ENCODE measurements around the gene UCK1.
A peak's percentile ranks its signal among the peaks of the same experiment; 100 is the strongest.
"Not testable (repeated sequence)": the region's sequence is repeated elsewhere in the genome, so short reads cannot be mapped to it uniquely, and the experiment has no call there.

Gene UCK1

GRCh38 chr9:131523086-131523388, 8.0 kb downstream of the UCK1 start:
- no peak for DNase-seq

- no peak for DNase-seq
These were observed 8.6 kb downstream of the UCK1 start for GRCh38 chr9:131522257-131523085.

- DNase-seq, result no peak
These were observed 9.2 kb downstream of the UCK1 start for GRCh38 chr9:131521822-131522221.

GRCh38 chr9:131521203-131521602, 9.9 kb downstream of the UCK1 start:
- no peak for DNase-seq

- no peak for DNase-seq
These were observed 10.6 kb downstream of the UCK1 start for GRCh38 chr9:131520503-131520902.

GRCh38 chr9:131518553-131518952, 12.5 kb downstream of the UCK1 start:
- no peak for DNase-seq

GRCh38 chr9:131517761-131518190, 13.3 kb downstream of the UCK1 start:
- DNase-seq, result no peak

- no peak for DNase-seq
These were observed 14.1 kb downstream of the UCK1 start for GRCh38 chr9:131516930-131517329.

GRCh38 chr9:131516100-131516499, 15.0 kb downstream of the UCK1 start:
- DNase-seq, result no peak

- DNase-seq, result not testable (repeated sequence)
These were observed 15.5 kb downstream of the UCK1 start for GRCh38 chr9:131515559-131516031.

- no peak for DNase-seq
These were observed 17.9 kb downstream of the UCK1 start for GRCh38 chr9:131513177-131513576.

- no peak for DNase-seq
These were observed 19.2 kb downstream of the UCK1 start for GRCh38 chr9:131511880-131512279.

GRCh38 chr9:131511416-131511815, 19.6 kb downstream of the UCK1 start:
- no peak for DNase-seq

GRCh38 chr9:131505012-131505411, 26.1 kb downstream of the UCK1 start:
- DNase-seq, result no peak

GRCh38 chr9:131503626-131504465, 27.2 kb downstream of the UCK1 start:
- peak; percentile 14 for DNase-seq

- DNase-seq, result peak; percentile 72
These were observed 28.1 kb downstream of the UCK1 start, which contains the start of gene POMT1 for GRCh38 chr9:131502781-131503625. Gene POMT1 (plus strand): TSS chr9:131502918. CDS start chr9:131504219, 1,301 bp downstream.

GRCh38 chr9:131500939-131501541, 30.0 kb downstream of the UCK1 start:
- DNase-seq, result peak; percentile 49

GRCh38 chr9:131500377-131500776, 30.7 kb downstream of the UCK1 start:
- DNase-seq, result no peak

- DNase-seq, result no peak
These were observed 31.8 kb downstream of the UCK1 start for GRCh38 chr9:131499254-131499767.

- DNase-seq, result no peak
These were observed 34.1 kb downstream of the UCK1 start for GRCh38 chr9:131496844-131497405.

- no peak for DNase-seq
These were observed 35.3 kb downstream of the UCK1 start for GRCh38 chr9:131495785-131496184.
